WI38 (cell line): ENCODE measurements around the gene CAMK4.

ENCODE experiments used
- H3K4me3 ChIP-seq: 2 replicates; pipeline ENCODE4 v1.5.1; 2011; ENCODE audit warnings: low read depth, mild to moderate bottlenecking, control low read depth, low read length
- TF ChIP-seq, protein P1 (sequence below): IDR thresholded peaks from 2 replicates; pipeline ENCODE4 v1.5.1; 2012; ENCODE audit warnings: low read depth, mild to moderate bottlenecking, control low read depth, low read length

The CAMK4 gene

GRCh38 chr5:111537141-111538024 is 313.2 kb downstream of the CAMK4 start:
- H3K4me3 ChIP-seq = no peak overlapping the region
- TF ChIP-seq, protein P1, sequence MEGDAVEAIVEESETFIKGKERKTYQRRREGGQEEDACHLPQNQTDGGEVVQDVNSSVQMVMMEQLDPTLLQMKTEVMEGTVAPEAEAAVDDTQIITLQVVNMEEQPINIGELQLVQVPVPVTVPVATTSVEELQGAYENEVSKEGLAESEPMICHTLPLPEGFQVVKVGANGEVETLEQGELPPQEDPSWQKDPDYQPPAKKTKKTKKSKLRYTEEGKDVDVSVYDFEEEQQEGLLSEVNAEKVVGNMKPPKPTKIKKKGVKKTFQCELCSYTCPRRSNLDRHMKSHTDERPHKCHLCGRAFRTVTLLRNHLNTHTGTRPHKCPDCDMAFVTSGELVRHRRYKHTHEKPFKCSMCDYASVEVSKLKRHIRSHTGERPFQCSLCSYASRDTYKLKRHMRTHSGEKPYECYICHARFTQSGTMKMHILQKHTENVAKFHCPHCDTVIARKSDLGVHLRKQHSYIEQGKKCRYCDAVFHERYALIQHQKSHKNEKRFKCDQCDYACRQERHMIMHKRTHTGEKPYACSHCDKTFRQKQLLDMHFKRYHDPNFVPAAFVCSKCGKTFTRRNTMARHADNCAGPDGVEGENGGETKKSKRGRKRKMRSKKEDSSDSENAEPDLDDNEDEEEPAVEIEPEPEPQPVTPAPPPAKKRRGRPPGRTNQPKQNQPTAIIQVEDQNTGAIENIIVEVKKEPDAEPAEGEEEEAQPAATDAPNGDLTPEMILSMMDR = no peak
